Hindlimb muscle (tissue), 1 donor: ENCODE data around the gene FREM2. TPM values are rescaled to one million over a fixed set of nuclear protein-coding genes. Genes with fewer than 3 reads are reported as not detected.

Experiments
- DNase-seq: peaks from one replicate; pipeline ENCODE4 v3.0.0-alpha.2; 2013
- polyA plus RNA-seq: library from polyadenylated mRNA; unstranded; fragments of 120-200 nt; gene quantifications from one replicate; pipeline ENCODE4 v1.2.1, GENCODE V29; 2013; ENCODE audit not compliant: insufficient read length

Gene FREM2
- polyA plus RNA-seq, 1 donor: 5.5 TPM

DNA sequence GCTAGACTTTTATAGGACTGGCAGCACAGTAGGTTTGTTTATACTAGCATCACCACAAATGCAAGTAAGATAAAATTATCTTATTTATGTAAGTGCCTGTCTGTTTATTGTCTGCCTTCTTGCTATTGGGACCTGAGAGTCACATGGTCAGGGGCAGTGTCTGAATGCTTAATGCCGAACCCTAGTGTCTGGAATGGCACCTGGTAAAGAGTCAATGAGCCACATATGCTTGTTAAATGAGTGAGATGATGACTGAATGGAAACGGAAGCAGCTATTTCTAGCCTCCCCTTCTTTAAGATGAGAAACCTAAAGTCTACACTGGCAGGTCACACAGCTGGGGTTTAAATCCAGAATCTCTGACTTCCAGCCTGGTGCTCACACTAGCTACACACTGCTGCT is 211.6 kb downstream of the FREM2 start:
- DNase-seq: no peak

GRCh38 chr13:38899571-38899970 is 212.7 kb downstream of the FREM2 start:
- DNase-seq: no peak

- DNase-seq: no peak
These were observed 213.3 kb downstream of the FREM2 start for GRCh38 chr13:38900188-38900587.

GRCh38 chr13:38902551-38902950 is 215.7 kb downstream of the FREM2 start:
- no peak for DNase-seq

- no peak for DNase-seq
These were observed 218.2 kb downstream of the FREM2 start for GRCh38 chr13:38905081-38905480.

DNA sequence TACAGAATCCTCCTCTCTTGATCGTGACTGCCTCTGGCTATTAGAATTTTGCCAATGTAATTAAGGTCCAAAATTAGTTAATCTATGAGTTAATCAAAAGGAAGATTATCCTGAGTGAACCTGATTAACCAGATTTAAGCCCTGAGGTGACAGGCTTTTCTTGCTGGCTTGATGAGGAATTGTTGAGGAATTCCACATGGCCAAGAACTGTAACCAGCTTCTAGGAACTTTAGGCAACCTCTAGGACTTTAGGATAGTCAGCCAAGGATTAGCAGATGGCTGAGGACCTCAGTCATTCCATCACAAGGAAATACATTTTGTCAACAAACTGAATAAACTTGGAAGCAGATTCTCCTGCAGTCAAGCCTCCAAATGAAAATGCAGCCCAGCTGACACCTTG is 219.0 kb downstream of the FREM2 start:
- DNase-seq: no peak

DNA sequence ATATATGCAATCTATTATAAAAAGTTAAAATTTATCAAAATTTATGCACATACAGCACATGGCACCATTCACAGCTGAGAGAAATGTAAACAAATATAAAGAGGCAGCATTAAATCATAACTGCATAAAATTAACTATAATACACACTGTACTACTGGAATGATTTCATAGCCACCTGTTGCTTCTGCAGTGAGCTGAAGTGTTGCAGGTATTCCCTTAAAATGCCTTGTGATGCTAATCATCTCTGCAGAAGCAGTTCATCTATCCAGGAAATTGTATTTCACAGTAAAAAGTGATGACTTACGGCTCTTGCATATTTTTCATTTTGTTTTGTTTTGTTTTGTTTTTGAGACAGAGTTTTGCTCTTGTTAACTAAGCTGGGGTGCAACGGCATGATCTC is 221.7 kb downstream of the FREM2 start:
- no peak for DNase-seq

DNA sequence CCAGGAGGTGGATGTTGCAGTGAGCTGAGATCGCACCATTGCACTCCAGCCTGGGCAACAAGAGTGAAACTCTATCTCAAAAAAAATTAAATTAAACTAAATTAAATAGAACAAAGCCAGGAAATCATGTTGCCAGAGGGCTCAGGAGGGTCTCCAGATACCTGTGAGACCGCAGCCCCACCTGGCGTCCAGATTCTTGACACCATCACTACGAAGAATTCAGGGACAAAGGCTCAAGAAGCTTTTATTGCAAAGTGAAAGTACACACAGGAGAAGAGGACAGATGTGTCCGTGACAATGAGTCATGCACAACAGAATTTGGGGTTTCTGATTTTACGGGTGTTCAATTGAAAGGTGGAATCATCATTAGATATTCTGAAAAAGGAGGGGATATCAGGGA is 227.2 kb downstream of the FREM2 start:
- DNase-seq: no peak

DNA sequence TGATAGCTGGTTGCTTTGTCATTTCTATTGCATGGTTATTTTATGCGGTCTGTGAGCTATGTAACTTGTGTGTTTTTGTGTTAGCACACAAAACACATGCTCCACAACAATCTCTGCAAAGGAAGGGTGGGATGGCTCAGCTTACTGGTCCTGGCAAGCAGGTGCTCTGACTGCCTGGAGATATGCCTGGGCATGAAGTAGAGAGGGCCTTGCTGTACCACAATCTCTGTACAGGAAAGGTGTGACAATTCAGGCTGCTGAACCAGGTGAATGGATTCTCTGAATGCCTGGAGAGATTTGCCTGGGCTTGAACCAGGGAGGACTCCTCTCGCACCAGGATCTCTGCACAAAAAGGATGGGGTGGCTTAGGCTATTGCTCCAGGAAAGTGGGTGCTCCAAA is 234.2 kb downstream of the FREM2 start:
- DNase-seq: no peak

DNA sequence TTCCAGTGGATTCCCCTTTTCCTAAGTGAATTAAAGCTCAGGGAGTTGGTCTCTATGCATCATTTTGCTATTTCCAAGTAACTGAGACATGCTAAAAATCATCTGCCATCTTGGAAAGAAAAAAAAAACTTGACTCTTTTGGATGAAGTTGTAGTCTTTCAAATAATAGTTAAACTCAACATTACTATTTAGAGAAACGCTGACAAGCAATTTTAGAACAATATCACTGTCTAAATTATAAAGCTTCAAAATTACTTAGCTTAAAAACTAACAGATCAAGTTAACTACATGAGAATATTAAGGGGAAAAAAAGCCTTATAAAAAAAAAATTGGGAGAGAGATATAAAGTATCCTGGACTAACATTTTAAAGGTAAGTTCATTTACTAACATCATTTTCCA is 235.3 kb downstream of the FREM2 start:
- no peak for DNase-seq

DNA sequence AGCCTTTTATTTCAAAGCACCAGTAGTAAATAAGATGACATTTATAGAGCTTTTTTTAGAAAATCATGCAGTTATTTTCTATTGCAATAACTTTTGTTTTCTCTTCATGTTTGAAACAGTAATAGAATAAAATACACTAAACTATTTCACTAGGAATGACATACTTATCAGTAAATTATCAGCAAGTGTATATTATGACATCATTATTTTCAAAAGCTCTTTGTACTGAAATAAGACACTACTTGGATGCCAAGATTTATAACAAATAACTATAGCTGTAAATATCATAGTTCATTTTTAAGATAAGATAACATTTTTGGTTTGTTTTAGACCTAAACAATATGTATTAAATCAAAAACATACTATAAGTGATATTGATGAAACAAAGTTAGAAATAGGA is 246.9 kb downstream of the FREM2 start:
- no peak for DNase-seq
